HepG2 (cell line): ENCODE measurements around the gene WDR20. TPM values are rescaled to one million over a fixed set of nuclear protein-coding genes. Genes with fewer than 3 reads are reported as not detected.

ENCODE experiments used
- CC2D1A ChIP-seq: sonication (generic); formaldehyde crosslinking; IDR thresholded peaks from 2 replicates; pipeline ENCODE4 v1.8.1; 2023; ENCODE audit warnings: mild to moderate bottlenecking, missing genetic modification reagents
- ETV5 ChIP-seq: IDR thresholded peaks from 2 replicates; pipeline ENCODE4 v1.6.1; 2018; ENCODE audit warnings: missing biosample characterization, missing genetic modification reagents, inconsistent platforms, borderline replicate concordance
- FOSL1 ChIP-seq: sonication (generic); formaldehyde crosslinking; IDR thresholded peaks from 2 replicates; pipeline ENCODE4 v1.9.0; 2021; ENCODE audit warnings: missing genetic modification reagents, borderline replicate concordance
- IRF2 ChIP-seq: IDR thresholded peaks from 2 replicates; pipeline ENCODE4 v1.6.1; 2018; ENCODE audit warnings: missing genetic modification reagents, missing compliant biosample characterization
- KDM6A ChIP-seq: IDR thresholded peaks from 2 replicates; pipeline ENCODE4 v1.6.1; 2016; ENCODE audit warnings: low read depth
- MXI1 ChIP-seq: IDR thresholded peaks from 3 replicates; pipeline ENCODE4 v1.6.1; 2012; ENCODE audit warnings: low read depth, low read length, inconsistent platforms, borderline replicate concordance
- PHF20 ChIP-seq: sonication (generic); formaldehyde crosslinking; IDR thresholded peaks from 2 replicates; pipeline ENCODE4 v1.5.0; 2020; ENCODE audit warnings: mild to moderate bottlenecking, missing genetic modification reagents
- REPIN1 ChIP-seq: sonication (generic); formaldehyde crosslinking; IDR thresholded peaks from 2 replicates; pipeline ENCODE4 v1.8.0; 2022; ENCODE audit warnings: missing genetic modification reagents, low read depth, mild to moderate bottlenecking, borderline replicate concordance
- ZFX ChIP-seq: sonication (generic); formaldehyde crosslinking; IDR thresholded peaks from 2 replicates; pipeline ENCODE4 v1.4.0; 2020; ENCODE audit warnings: mild to moderate bottlenecking, low read depth, missing genetic modification reagents, moderate library complexity
- ZNF230 ChIP-seq: sonication (generic); formaldehyde crosslinking; IDR thresholded peaks from 2 replicates; pipeline ENCODE4 v1.4.0; 2020; ENCODE audit warnings: mild to moderate bottlenecking, missing genetic modification reagents
- ZNF24 ChIP-seq: fragments of 450-650 bp; IDR thresholded peaks from 2 replicates; pipeline ENCODE4 v1.6.1; 2017; ENCODE audit warnings: antibody characterized with exemption, mild to moderate bottlenecking
- ZNF264 ChIP-seq: sonication (generic); formaldehyde crosslinking; IDR thresholded peaks from 2 replicates; pipeline ENCODE4 v1.4.0; 2020; ENCODE audit warnings: missing genetic modification reagents
- ZNF781 ChIP-seq: sonication (generic); formaldehyde crosslinking; IDR thresholded peaks from 2 replicates; pipeline ENCODE4 v1.5.1; 2020; ENCODE audit warnings: borderline replicate concordance, mild to moderate bottlenecking, missing genetic modification reagents; ENCODE audit errors: not compliant biosample characterization
- ZNF792 ChIP-seq: IDR thresholded peaks from 2 replicates; pipeline ENCODE4 v1.6.1; 2016
- polyA plus RNA-seq, 8 experiments: library from polyadenylated mRNA; depleted of rRNA in 3 of 8; stranded (reverse) in 7 of 8; unstranded in 1 of 8; fragments of >200 nt; fragmentation: Illumina TruSeq in 4 of 8; extraction: Trizol in 4 of 8; gene quantifications; 2 replicates each; pipeline versions ENCODE4 v1.2.1 to v1.2.3, GENCODE V29; 2011 to 2016; ENCODE audit warnings: low read depth in 4 of 8, missing spikeins in 1 of 8, mixed read lengths in 1 of 8; ENCODE audit not compliant: insufficient read depth in 1 of 8
- total RNA-seq, 5 experiments: library from RNA; depleted of rRNA; stranded (reverse); fragments of >200 nt; fragmentation: Illumina TruSeq; extraction: Trizol; gene quantifications; 2 replicates each; pipeline ENCODE4 v1.2.3, GENCODE V29; 2016; ENCODE audit warnings: low read depth in 1 of 5
- TF ChIP-seq, protein P1 (sequence below): sonication (generic); formaldehyde crosslinking; IDR thresholded peaks from 2 replicates; pipeline ENCODE4 v1.4.0; 2020; ENCODE audit warnings: missing genetic modification reagents, borderline replicate concordance
- TF ChIP-seq, protein P2 (sequence below): sonication (generic); formaldehyde crosslinking; IDR thresholded peaks from 2 replicates; pipeline ENCODE4 v1.8.1; 2023; ENCODE audit warnings: missing genetic modification reagents, mild to moderate bottlenecking, borderline replicate concordance
- TF ChIP-seq, protein P3 (sequence below): sonication (generic); formaldehyde crosslinking; IDR thresholded peaks from 2 replicates; pipeline ENCODE4 v1.4.0; 2020; ENCODE audit warnings: missing genetic modification reagents
- TF ChIP-seq, protein P4 (sequence below): sonication (generic); formaldehyde crosslinking; IDR thresholded peaks from 2 replicates; pipeline ENCODE4 v1.4.0; 2020; ENCODE audit warnings: missing genetic modification reagents
- TF ChIP-seq, protein P5 (sequence below): sonication (generic); formaldehyde crosslinking; IDR thresholded peaks from 2 replicates; pipeline ENCODE4 v1.4.0; 2020; ENCODE audit warnings: mild to moderate bottlenecking, missing genetic modification reagents
- TF ChIP-seq, protein P6 (sequence below): sonication (generic); formaldehyde crosslinking; conservative IDR thresholded peaks from 2 replicates; pipeline ENCODE4 v1.8.0; 2022; ENCODE audit warnings: low read depth, missing genetic modification reagents

Gene WDR20
- total and polyA plus RNA-seq, 2 of the 13 experiments (the other 11 are each of a cell fraction or from before 2014, with no cell fraction given) = 10.4 to 23.2 TPM

DNA sequence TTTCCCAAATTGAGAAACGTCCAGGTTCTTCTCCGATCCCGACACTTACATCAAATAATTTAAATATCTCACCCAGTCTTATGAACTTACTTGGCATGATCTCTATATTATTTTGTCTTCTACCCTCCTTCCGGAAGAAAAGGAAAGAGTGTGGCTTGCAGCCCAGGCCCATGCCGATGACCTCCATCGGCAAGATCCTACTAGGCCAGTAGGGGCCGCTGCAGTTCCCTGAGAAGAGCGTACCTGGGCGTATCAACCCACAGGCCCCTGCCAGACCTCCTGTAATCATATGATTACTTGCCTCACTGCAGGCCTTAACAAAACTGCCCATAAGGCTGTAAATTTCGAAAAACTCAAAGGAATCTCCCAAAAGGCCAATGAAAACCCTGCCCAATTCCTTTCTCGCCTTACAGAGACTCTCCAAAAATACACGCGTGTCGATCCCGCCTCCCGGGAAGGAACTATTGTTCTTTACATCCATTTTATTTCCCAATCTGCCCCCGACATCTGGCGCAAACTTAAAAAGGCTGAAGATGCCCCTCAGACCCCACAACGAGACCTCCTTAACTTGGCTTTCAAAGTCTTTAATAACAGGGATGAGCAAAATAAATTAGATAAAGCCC is 95.7 kb downstream of the WDR20 start (continued):
- TF ChIP-seq, protein P1, sequence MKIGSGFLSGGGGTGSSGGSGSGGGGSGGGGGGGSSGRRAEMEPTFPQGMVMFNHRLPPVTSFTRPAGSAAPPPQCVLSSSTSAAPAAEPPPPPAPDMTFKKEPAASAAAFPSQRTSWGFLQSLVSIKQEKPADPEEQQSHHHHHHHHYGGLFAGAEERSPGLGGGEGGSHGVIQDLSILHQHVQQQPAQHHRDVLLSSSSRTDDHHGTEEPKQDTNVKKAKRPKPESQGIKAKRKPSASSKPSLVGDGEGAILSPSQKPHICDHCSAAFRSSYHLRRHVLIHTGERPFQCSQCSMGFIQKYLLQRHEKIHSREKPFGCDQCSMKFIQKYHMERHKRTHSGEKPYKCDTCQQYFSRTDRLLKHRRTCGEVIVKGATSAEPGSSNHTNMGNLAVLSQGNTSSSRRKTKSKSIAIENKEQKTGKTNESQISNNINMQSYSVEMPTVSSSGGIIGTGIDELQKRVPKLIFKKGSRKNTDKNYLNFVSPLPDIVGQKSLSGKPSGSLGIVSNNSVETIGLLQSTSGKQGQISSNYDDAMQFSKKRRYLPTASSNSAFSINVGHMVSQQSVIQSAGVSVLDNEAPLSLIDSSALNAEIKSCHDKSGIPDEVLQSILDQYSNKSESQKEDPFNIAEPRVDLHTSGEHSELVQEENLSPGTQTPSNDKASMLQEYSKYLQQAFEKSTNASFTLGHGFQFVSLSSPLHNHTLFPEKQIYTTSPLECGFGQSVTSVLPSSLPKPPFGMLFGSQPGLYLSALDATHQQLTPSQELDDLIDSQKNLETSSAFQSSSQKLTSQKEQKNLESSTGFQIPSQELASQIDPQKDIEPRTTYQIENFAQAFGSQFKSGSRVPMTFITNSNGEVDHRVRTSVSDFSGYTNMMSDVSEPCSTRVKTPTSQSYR (CRISPR knock-in tag) = no peak
- TF ChIP-seq IRF2 (CRISPR knock-in tag) (0 out of 2 replicates have a peak, but pooled peaks have one; percentile 56), PHF20 (CRISPR knock-in tag) (0 out of 2 replicates have a peak, but pooled peaks have one; percentile 31), ZNF230 (CRISPR knock-in tag) (no peak), ZNF792 (CRISPR knock-in tag) (peak; percentile 22; the same call in 1 of the 2 replicates), FOSL1 (CRISPR knock-in tag) (no peak), KDM6A (CRISPR knock-in tag) (no peak), ETV5 (CRISPR knock-in tag) (no peak; the same call in 1 of the 2 replicates), CC2D1A (CRISPR knock-in tag) (no peak), ZFX (CRISPR knock-in tag) (peak; percentile 78), ZNF24 (no peak), REPIN1 (CRISPR knock-in tag) (no peak), MXI1 (no peak), ZNF264 (CRISPR knock-in tag) (no peak), ZNF781 (CRISPR knock-in tag) (no peak)
- TF ChIP-seq, protein P2, sequence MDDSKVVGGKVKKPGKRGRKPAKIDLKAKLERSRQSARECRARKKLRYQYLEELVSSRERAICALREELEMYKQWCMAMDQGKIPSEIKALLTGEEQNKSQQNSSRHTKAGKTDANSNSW (CRISPR knock-in tag) = no peak
- TF ChIP-seq, protein P3, sequence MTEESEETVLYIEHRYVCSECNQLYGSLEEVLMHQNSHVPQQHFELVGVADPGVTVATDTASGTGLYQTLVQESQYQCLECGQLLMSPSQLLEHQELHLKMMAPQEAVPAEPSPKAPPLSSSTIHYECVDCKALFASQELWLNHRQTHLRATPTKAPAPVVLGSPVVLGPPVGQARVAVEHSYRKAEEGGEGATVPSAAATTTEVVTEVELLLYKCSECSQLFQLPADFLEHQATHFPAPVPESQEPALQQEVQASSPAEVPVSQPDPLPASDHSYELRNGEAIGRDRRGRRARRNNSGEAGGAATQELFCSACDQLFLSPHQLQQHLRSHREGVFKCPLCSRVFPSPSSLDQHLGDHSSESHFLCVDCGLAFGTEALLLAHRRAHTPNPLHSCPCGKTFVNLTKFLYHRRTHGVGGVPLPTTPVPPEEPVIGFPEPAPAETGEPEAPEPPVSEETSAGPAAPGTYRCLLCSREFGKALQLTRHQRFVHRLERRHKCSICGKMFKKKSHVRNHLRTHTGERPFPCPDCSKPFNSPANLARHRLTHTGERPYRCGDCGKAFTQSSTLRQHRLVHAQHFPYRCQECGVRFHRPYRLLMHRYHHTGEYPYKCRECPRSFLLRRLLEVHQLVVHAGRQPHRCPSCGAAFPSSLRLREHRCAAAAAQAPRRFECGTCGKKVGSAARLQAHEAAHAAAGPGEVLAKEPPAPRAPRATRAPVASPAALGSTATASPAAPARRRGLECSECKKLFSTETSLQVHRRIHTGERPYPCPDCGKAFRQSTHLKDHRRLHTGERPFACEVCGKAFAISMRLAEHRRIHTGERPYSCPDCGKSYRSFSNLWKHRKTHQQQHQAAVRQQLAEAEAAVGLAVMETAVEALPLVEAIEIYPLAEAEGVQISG (CRISPR knock-in tag) = 0 out of 2 replicates have a peak, but pooled peaks have one; percentile 26
- TF ChIP-seq, protein P4, sequence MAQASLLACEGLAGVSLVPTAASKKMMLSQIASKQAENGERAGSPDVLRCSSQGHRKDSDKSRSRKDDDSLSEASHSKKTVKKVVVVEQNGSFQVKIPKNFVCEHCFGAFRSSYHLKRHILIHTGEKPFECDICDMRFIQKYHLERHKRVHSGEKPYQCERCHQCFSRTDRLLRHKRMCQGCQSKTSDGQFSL = no peak
- TF ChIP-seq, protein P5, sequence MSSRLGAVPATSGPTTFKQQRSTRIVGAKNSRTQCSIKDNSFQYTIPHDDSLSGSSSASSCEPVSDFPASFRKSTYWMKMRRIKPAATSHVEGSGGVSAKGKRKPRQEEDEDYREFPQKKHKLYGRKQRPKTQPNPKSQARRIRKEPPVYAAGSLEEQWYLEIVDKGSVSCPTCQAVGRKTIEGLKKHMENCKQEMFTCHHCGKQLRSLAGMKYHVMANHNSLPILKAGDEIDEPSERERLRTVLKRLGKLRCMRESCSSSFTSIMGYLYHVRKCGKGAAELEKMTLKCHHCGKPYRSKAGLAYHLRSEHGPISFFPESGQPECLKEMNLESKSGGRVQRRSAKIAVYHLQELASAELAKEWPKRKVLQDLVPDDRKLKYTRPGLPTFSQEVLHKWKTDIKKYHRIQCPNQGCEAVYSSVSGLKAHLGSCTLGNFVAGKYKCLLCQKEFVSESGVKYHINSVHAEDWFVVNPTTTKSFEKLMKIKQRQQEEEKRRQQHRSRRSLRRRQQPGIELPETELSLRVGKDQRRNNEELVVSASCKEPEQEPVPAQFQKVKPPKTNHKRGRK (CRISPR knock-in tag) = no peak
- TF ChIP-seq, protein P6, sequence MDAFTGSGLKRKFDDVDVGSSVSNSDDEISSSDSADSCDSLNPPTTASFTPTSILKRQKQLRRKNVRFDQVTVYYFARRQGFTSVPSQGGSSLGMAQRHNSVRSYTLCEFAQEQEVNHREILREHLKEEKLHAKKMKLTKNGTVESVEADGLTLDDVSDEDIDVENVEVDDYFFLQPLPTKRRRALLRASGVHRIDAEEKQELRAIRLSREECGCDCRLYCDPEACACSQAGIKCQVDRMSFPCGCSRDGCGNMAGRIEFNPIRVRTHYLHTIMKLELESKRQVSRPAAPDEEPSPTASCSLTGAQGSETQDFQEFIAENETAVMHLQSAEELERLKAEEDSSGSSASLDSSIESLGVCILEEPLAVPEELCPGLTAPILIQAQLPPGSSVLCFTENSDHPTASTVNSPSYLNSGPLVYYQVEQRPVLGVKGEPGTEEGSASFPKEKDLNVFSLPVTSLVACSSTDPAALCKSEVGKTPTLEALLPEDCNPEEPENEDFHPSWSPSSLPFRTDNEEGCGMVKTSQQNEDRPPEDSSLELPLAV (CRISPR knock-in tag) = no peak
